GM12891 (cell line): ENCODE measurements around the gene RPH3AL.

ENCODE experiments used
- POLR2A ChIP-seq: IDR thresholded peaks from 2 replicates; pipeline ENCODE4 v1.6.1; 2011; ENCODE audit warnings: low read depth, low read length, control low read depth
- POLR2AphosphoS5 ChIP-seq: IDR thresholded peaks from 2 replicates; pipeline ENCODE4 v1.6.1; 2011; ENCODE audit warnings: low read depth, low read length, control low read depth
- TAF1 ChIP-seq: IDR thresholded peaks from 2 replicates; pipeline ENCODE4 v1.6.1; 2011; ENCODE audit warnings: low read depth, low read length, control low read depth

GRCh38 chr17:373613-374230 lies 21.1 kb upstream of the RPH3AL start:
- no peak for TF ChIP-seq POLR2A
- TF ChIP-seq TAF1 = no peak
- TF ChIP-seq POLR2AphosphoS5 = no peak
